ENCODE results near the gene SCN5A.

- TF ChIP-seq POU6F1 (CRISPR knock-in tag; IDR thresholded peaks at IDR 0.05; ENCODE audit: borderline replicate concordance, low read depth) (no peak), CREB5 (CRISPR knock-in tag; IDR thresholded peaks at IDR 0.05; ENCODE audit: low read depth) (no peak), ZFP3 (CRISPR knock-in tag; IDR thresholded peaks at IDR 0.05) (no peak), ZFP30 (CRISPR knock-in tag; IDR thresholded peaks at IDR 0.05) (no peak), BACH2 (CRISPR knock-in tag; IDR thresholded peaks at IDR 0.05; ENCODE audit: borderline replicate concordance) (no peak), ESRRG (CRISPR knock-in tag; IDR thresholded peaks at IDR 0.05) (no peak), TCF4 (CRISPR knock-in tag; IDR thresholded peaks at IDR 0.05; ENCODE audit: borderline replicate concordance) (no peak), CSDC2 (CRISPR knock-in tag; IDR thresholded peaks at IDR 0.05) (no peak), RARB (CRISPR knock-in tag; IDR thresholded peaks at IDR 0.05) (no peak), GLIS3 (CRISPR knock-in tag; IDR thresholded peaks at IDR 0.05) (no peak)
- TF ChIP-seq, protein P1, sequence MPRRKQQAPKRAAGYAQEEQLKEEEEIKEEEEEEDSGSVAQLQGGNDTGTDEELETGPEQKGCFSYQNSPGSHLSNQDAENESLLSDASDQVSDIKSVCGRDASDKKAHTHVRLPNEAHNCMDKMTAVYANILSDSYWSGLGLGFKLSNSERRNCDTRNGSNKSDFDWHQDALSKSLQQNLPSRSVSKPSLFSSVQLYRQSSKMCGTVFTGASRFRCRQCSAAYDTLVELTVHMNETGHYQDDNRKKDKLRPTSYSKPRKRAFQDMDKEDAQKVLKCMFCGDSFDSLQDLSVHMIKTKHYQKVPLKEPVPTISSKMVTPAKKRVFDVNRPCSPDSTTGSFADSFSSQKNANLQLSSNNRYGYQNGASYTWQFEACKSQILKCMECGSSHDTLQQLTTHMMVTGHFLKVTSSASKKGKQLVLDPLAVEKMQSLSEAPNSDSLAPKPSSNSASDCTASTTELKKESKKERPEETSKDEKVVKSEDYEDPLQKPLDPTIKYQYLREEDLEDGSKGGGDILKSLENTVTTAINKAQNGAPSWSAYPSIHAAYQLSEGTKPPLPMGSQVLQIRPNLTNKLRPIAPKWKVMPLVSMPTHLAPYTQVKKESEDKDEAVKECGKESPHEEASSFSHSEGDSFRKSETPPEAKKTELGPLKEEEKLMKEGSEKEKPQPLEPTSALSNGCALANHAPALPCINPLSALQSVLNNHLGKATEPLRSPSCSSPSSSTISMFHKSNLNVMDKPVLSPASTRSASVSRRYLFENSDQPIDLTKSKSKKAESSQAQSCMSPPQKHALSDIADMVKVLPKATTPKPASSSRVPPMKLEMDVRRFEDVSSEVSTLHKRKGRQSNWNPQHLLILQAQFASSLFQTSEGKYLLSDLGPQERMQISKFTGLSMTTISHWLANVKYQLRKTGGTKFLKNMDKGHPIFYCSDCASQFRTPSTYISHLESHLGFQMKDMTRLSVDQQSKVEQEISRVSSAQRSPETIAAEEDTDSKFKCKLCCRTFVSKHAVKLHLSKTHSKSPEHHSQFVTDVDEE (CRISPR knock-in tag; IDR thresholded peaks at IDR 0.05) = no peak
- TF ChIP-seq, protein P2, sequence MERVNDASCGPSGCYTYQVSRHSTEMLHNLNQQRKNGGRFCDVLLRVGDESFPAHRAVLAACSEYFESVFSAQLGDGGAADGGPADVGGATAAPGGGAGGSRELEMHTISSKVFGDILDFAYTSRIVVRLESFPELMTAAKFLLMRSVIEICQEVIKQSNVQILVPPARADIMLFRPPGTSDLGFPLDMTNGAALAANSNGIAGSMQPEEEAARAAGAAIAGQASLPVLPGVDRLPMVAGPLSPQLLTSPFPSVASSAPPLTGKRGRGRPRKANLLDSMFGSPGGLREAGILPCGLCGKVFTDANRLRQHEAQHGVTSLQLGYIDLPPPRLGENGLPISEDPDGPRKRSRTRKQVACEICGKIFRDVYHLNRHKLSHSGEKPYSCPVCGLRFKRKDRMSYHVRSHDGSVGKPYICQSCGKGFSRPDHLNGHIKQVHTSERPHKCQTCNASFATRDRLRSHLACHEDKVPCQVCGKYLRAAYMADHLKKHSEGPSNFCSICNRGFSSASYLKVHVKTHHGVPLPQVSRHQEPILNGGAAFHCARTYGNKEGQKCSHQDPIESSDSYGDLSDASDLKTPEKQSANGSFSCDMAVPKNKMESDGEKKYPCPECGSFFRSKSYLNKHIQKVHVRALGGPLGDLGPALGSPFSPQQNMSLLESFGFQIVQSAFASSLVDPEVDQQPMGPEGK (CRISPR knock-in tag; IDR thresholded peaks at IDR 0.05; ENCODE audit: borderline replicate concordance) = no peak
Observed at GRCh38 chr3:38588371-38588971, 61.0 kb downstream of the SCN5A start.

Data from SK-N-SH treated with all-trans-retinoic acid at 6 μM for 48 hours (cell line).